CD14-positive monocyte (primary cell): Measurements from ENCODE around the gene PHACTR3. TPM values are rescaled to one million over a fixed set of nuclear protein-coding genes. Genes with fewer than 3 reads are reported as not detected.

Source experiments
- DNase-seq, 3 donors: peaks; one replicate each; pipeline ENCODE4 v3.0.0-alpha.2; 2011 to 2022
- H2AFZ ChIP-seq: 2 replicates; pipeline ENCODE4 v1.6.0; 2012; ENCODE audit warnings: mild to moderate bottlenecking, low read depth, low read length, inconsistent platforms; ENCODE audit not compliant: insufficient read depth, poor library complexity, severe bottlenecking
- H3K27ac ChIP-seq, 2 donors: 1 replicate in 1 of 2; 2 replicates in 1 of 2; pipeline ENCODE4 v1.5.1; 2012 to 2013; ENCODE audit warnings: low read length in 2 of 2, control low read depth in 1 of 2, inconsistent platforms in 1 of 2, low read depth in 1 of 2, mild to moderate bottlenecking in 1 of 2
- H3K27me3 ChIP-seq, 2 donors: one replicate each; pipeline versions ENCODE4 v1.6.0 to v1.6.1; 2011 to 2013; ENCODE audit warnings: low read length in 2 of 2; ENCODE audit not compliant: control insufficient read depth in 2 of 2, insufficient read depth in 2 of 2
- H3K36me3 ChIP-seq, 2 donors: replicated peaks in 1 of 2; 1 replicate in 1 of 2; 2 replicates in 1 of 2; pipeline versions ENCODE4 v1.5.1 to v1.6.1; 2012 to 2013; ENCODE audit warnings: low read length in 2 of 2, control low read depth in 1 of 2, inconsistent platforms in 1 of 2, mild to moderate bottlenecking in 1 of 2; ENCODE audit not compliant: insufficient read depth in 2 of 2, control insufficient read depth in 1 of 2
- H3K4me1 ChIP-seq, 2 donors: 1 replicate in 1 of 2; 2 replicates in 1 of 2; pipeline versions ENCODE4 v1.5.1 to v1.6.1; 2012 to 2013; ENCODE audit warnings: low read length in 2 of 2, control low read depth in 1 of 2, inconsistent platforms in 1 of 2, mild to moderate bottlenecking in 1 of 2, moderate library complexity in 1 of 2; ENCODE audit not compliant: insufficient read depth in 2 of 2, control insufficient read depth in 1 of 2
- H3K4me2 ChIP-seq: replicated peaks from 2 replicates; pipeline ENCODE3; 2012; ENCODE audit warnings: low read length, moderate library complexity, mild to moderate bottlenecking; ENCODE audit not compliant: poor library complexity, severe bottlenecking; ENCODE audit errors: extremely low read depth
- H3K4me3 ChIP-seq, 3 experiments: fragments of 200-600 bp in 1 of 3; sonication (generic) in 1 of 3; replicated peaks in 1 of 3; 1 replicate in 2 of 3; 2 replicates in 1 of 3; pipeline ENCODE4 v1.5.1; 2011 to 2013; ENCODE audit warnings: low read length in 3 of 3, mild to moderate bottlenecking in 3 of 3, control low read depth in 2 of 3, low read depth in 2 of 3, inconsistent platforms in 1 of 3, moderate library complexity in 1 of 3
- H3K79me2 ChIP-seq: 2 replicates; pipeline ENCODE4 v1.6.0; 2012; ENCODE audit warnings: mild to moderate bottlenecking, control low read depth, inconsistent platforms, low read length, moderate library complexity; ENCODE audit not compliant: insufficient read depth
- H3K9ac ChIP-seq: 2 replicates; pipeline ENCODE4 v1.6.0; 2017; ENCODE audit warnings: low read length, mild to moderate bottlenecking; ENCODE audit not compliant: insufficient read depth, poor library complexity, severe bottlenecking
- H3K9me3 ChIP-seq, 2 donors: replicated peaks in 1 of 2; 1 replicate in 1 of 2; 2 replicates in 1 of 2; pipeline versions ENCODE4 v1.5.1 to v1.6.1; 2012 to 2013; ENCODE audit warnings: low read length in 2 of 2, control low read depth in 1 of 2; ENCODE audit not compliant: control insufficient read depth in 1 of 2, insufficient read depth in 1 of 2
- H4K20me1 ChIP-seq: 2 replicates; pipeline ENCODE4 v1.6.0; 2012; ENCODE audit warnings: mild to moderate bottlenecking, low read length, control low read depth, moderate library complexity; ENCODE audit not compliant: insufficient read depth
- H3K27ac Mint-ChIP-seq, 7 donors: one replicate each; pipeline ENCODE4 v1.8.0; 2020; ENCODE audit warnings: mild to moderate bottlenecking in 7 of 7, mixed read lengths in 7 of 7, moderate library complexity in 6 of 7, inconsistent platforms in 2 of 7
- H3K27me3 Mint-ChIP-seq, 3 donors: one replicate each; pipeline ENCODE4 v1.8.0; 2021 to 2022; ENCODE audit warnings: low read depth in 3 of 3, mild to moderate bottlenecking in 3 of 3, mixed read lengths in 3 of 3, moderate library complexity in 3 of 3, inconsistent platforms in 1 of 3
- H3K36me3 Mint-ChIP-seq, 2 donors: one replicate each; pipeline ENCODE4 v1.8.0; 2020; ENCODE audit warnings: mixed read lengths in 2 of 2, inconsistent platforms in 1 of 2, mild to moderate bottlenecking in 1 of 2
- H3K4me1 Mint-ChIP-seq: one replicate; pipeline ENCODE4 v1.8.0; 2020; ENCODE audit warnings: mild to moderate bottlenecking, mixed read lengths
- H3K4me3 Mint-ChIP-seq, 2 donors: one replicate each; pipeline ENCODE4 v1.8.0; 2020; ENCODE audit warnings: mild to moderate bottlenecking in 2 of 2, mixed read lengths in 2 of 2, moderate library complexity in 1 of 2
- H3K9me3 Mint-ChIP-seq, 7 donors: one replicate each; pipeline ENCODE4 v1.8.0; 2020 to 2022; ENCODE audit warnings: mixed read lengths in 7 of 7, mild to moderate bottlenecking in 6 of 7, moderate library complexity in 6 of 7, inconsistent platforms in 2 of 7
- WGBS: methylation state at CpG from one replicate; pipeline ENCODE4 v1.1.5; 2013; ENCODE audit warnings: missing lambda C conversion rate; ENCODE audit not compliant: insufficient coverage; 5-methylcytosine and 5-hydroxymethylcytosine counted together
- intact Hi-C, 2 donors: fragments of 100-400 bp; cut with micrococcal nuclease; formaldehyde crosslinking; loops; one replicate each; pipeline versions ENCODE4 v1.15.0 to v1.15.1; 2023
- polyA plus RNA-seq, 3 donors: library from polyadenylated mRNA; depleted of rRNA in 1 of 3; unstranded in 2 of 3; stranded (reverse) in 1 of 3; fragments of 300-500 nt in 2 of 3; fragments of >200 nt in 1 of 3; fragmentation: Illumina TruSeq in 2 of 3; gene quantifications; 1 replicate in 2 of 3; 2 replicates in 1 of 3; pipeline ENCODE4 v1.2.3, GENCODE V29; 2012 to 2021
- TF ChIP-seq, protein P1 (sequence below): fragments of 200-600 bp; IDR thresholded peaks from one replicate; pipeline ENCODE4 v1.8.0; 2022; ENCODE audit warnings: antibody characterized with exemption, mild to moderate bottlenecking

PHACTR3 gene
- polyA plus RNA-seq, 3 donors, result 0.11 to 0.17 TPM; not detected in 1

DNA sequence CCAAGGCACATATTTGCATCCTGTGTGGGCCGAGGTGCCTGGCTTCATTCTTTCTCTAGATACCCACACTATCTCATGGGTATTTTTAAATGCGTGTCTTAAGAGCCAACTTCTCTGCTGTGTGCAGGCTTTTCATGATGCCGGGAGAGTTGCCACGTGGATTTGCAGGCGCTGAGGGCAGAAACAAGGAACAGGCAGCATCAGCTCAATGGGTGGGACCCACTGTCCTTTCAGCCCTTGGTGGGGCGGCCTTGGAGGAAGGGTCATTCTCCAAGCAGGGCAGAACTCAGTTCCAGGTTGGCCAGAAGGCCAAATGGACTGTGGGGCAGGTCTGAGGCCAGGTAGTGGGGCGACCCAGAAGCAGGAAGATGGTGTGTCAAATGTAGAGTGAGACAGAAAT, 84.7 kb downstream of the PHACTR3 start:
- Histone ChIP-seq H3K27ac (no peak overlapping the region), H3K4me2 (no peak overlapping the region), H3K36me3 (no peaks in the 10 kb centered on the region), H4K20me1 (no peaks in the 10 kb centered on the region), H3K4me3 (no peak overlapping the region), H3K79me2 (no peaks in the 10 kb centered on the region), H3K27me3 (peaks cover 0 to 9% of the 10 kb centered on the region in 2 donors), H3K9me3 (no peaks in the 10 kb centered on the region), H3K4me1 (no peaks in the 10 kb centered on the region), H2AFZ (no peak overlapping the region), H3K9ac (no peak overlapping the region)
- intact Hi-C loops, result no loop called here
- 80% methylated on average over 7 of the region's 7 CpGs for WGBS
- Mint-ChIP-seq H3K27me3 (peaks cover 19 to 26% (median 19%) of the 10 kb centered on the region in 3 donors), H3K27ac (no peak overlapping the region), H3K36me3 (no peaks in the 10 kb centered on the region), H3K4me1 (no peaks in the 10 kb centered on the region), H3K9me3 (peaks cover 0 to 3% (median 0%) of the 10 kb centered on the region in 7 donors), H3K4me3 (no peak overlapping the region)
- DNase-seq, result no peak
- TF ChIP-seq, protein P1, sequence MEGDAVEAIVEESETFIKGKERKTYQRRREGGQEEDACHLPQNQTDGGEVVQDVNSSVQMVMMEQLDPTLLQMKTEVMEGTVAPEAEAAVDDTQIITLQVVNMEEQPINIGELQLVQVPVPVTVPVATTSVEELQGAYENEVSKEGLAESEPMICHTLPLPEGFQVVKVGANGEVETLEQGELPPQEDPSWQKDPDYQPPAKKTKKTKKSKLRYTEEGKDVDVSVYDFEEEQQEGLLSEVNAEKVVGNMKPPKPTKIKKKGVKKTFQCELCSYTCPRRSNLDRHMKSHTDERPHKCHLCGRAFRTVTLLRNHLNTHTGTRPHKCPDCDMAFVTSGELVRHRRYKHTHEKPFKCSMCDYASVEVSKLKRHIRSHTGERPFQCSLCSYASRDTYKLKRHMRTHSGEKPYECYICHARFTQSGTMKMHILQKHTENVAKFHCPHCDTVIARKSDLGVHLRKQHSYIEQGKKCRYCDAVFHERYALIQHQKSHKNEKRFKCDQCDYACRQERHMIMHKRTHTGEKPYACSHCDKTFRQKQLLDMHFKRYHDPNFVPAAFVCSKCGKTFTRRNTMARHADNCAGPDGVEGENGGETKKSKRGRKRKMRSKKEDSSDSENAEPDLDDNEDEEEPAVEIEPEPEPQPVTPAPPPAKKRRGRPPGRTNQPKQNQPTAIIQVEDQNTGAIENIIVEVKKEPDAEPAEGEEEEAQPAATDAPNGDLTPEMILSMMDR, result no peak

DNA sequence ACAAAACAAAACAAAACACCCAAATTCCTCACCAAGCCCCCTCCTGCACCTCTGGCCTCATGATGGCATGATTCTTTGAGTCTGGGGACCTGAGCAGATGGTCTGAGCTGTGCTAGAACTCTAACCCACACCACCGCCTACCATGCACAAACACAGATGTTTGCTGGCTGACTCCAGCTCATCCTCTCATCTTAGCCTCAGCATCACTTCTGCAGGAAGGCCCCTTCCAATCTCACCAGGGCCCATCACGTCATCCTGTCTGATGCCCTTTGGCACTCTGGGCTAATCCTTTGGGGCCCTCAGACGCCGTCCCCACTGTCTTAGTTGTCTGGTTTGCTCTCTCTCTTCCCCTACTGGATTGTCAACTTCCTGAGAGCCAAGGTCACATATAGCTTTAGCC, 85.8 kb downstream of the PHACTR3 start:
- Histone ChIP-seq H3K79me2 (no peaks in the 10 kb centered on the region), H3K4me3 (no peak overlapping the region), H3K9ac (no peak overlapping the region), H2AFZ (no peak overlapping the region), H3K9me3 (no peaks in the 10 kb centered on the region), H3K27ac (no peak overlapping the region), H3K4me1 (no peaks in the 10 kb centered on the region), H3K36me3 (no peaks in the 10 kb centered on the region), H4K20me1 (no peaks in the 10 kb centered on the region), H3K4me2 (no peak overlapping the region), H3K27me3 (peaks cover 6 to 14% of the 10 kb centered on the region in 2 donors)
- Mint-ChIP-seq H3K9me3 (peaks cover 0 to 3% (median 0%) of the 10 kb centered on the region in 7 donors), H3K27me3 (peaks cover 21 to 31% (median 22%) of the 10 kb centered on the region in 3 donors), H3K4me3 (no peak overlapping the region), H3K27ac (no peak overlapping the region), H3K36me3 (no peaks in the 10 kb centered on the region), H3K4me1 (no peaks in the 10 kb centered on the region)
- intact Hi-C loops, result no loop called here
- 80% methylated on average over 2 of the region's 4 CpGs for WGBS
- no peak for DNase-seq
- TF ChIP-seq, protein P1, result no peak
